HepG2 (cell line): ENCODE measurements around the gene ABCD1. TPM values are rescaled to one million over a fixed set of nuclear protein-coding genes. Genes with fewer than 3 reads are reported as not detected.

Source experiments
- HDAC1 ChIP-seq: sonication (generic); formaldehyde crosslinking; IDR thresholded peaks from 2 replicates; pipeline ENCODE4 v1.5.1; 2020; ENCODE audit warnings: mild to moderate bottlenecking, missing genetic modification reagents
- HNF4G ChIP-seq, 2 experiments: sonication (generic) in 1 of 2; formaldehyde crosslinking in 1 of 2; IDR thresholded peaks; 2 replicates each; pipeline versions ENCODE4 v1.4.0 to v1.6.1; 2011 to 2020; ENCODE audit warnings: borderline replicate concordance in 2 of 2, low read depth in 2 of 2, mild to moderate bottlenecking in 2 of 2, low read length in 1 of 2, missing genetic modification reagents in 1 of 2, moderate library complexity in 1 of 2
- KDM2A ChIP-seq: sonication (generic); formaldehyde crosslinking; IDR thresholded peaks from 2 replicates; pipeline ENCODE4 v1.4.0; 2020; ENCODE audit warnings: low read depth, missing genetic modification reagents, borderline replicate concordance
- KDM4B ChIP-seq: sonication (generic); formaldehyde crosslinking; IDR thresholded peaks from 2 replicates; pipeline ENCODE4 v1.4.0; 2020; ENCODE audit warnings: missing genetic modification reagents
- SALL2 ChIP-seq: sonication (generic); formaldehyde crosslinking; IDR thresholded peaks from 2 replicates; pipeline ENCODE4 v1.8.1; 2023; ENCODE audit warnings: mild to moderate bottlenecking, missing genetic modification reagents, inconsistent platforms
- TOPORS ChIP-seq: sonication (generic); formaldehyde crosslinking; IDR thresholded peaks from 2 replicates; pipeline ENCODE4 v1.8.0; 2023; ENCODE audit warnings: mild to moderate bottlenecking, missing genetic modification reagents
- ZMYM4 ChIP-seq: sonication (generic); formaldehyde crosslinking; IDR thresholded peaks from 2 replicates; pipeline ENCODE4 v1.8.1; 2023; ENCODE audit warnings: mild to moderate bottlenecking, missing genetic modification reagents
- ZNF329 ChIP-seq: sonication (generic); formaldehyde crosslinking; IDR thresholded peaks from 2 replicates; pipeline ENCODE4 v1.9.0; 2021; ENCODE audit warnings: low read depth, mild to moderate bottlenecking, missing genetic modification reagents
- ZNF615 ChIP-seq: sonication (generic); formaldehyde crosslinking; IDR thresholded peaks from 2 replicates; pipeline ENCODE4 v1.5.0; 2020; ENCODE audit warnings: mild to moderate bottlenecking, missing genetic modification reagents, borderline replicate concordance
- ZNF678 ChIP-seq: sonication (generic); formaldehyde crosslinking; IDR thresholded peaks from 2 replicates; pipeline ENCODE4 v1.4.0; 2020; ENCODE audit warnings: mild to moderate bottlenecking, missing genetic modification reagents
- ZNF703 ChIP-seq: sonication (generic); formaldehyde crosslinking; IDR thresholded peaks from 2 replicates; pipeline ENCODE4 v1.5.1; 2020; ENCODE audit warnings: missing genetic modification reagents, mild to moderate bottlenecking, moderate library complexity, borderline replicate concordance
- polyA plus RNA-seq, 8 experiments: library from polyadenylated mRNA; depleted of rRNA in 3 of 8; stranded (reverse) in 7 of 8; unstranded in 1 of 8; fragments of >200 nt; fragmentation: Illumina TruSeq in 4 of 8; extraction: Trizol in 4 of 8; gene quantifications; 2 replicates each; pipeline versions ENCODE4 v1.2.1 to v1.2.3, GENCODE V29; 2011 to 2016; ENCODE audit warnings: low read depth in 4 of 8, missing spikeins in 1 of 8, mixed read lengths in 1 of 8; ENCODE audit not compliant: insufficient read depth in 1 of 8
- total RNA-seq, 5 experiments: library from RNA; depleted of rRNA; stranded (reverse); fragments of >200 nt; fragmentation: Illumina TruSeq; extraction: Trizol; gene quantifications; 2 replicates each; pipeline ENCODE4 v1.2.3, GENCODE V29; 2016; ENCODE audit warnings: low read depth in 1 of 5
- TF ChIP-seq, protein P1 (sequence below): sonication (generic); formaldehyde crosslinking; IDR thresholded peaks from 2 replicates; pipeline ENCODE4 v1.4.0; 2020; ENCODE audit warnings: missing genetic modification reagents
- TF ChIP-seq, protein P2 (sequence below): sonication (generic); formaldehyde crosslinking; IDR thresholded peaks from 2 replicates; pipeline ENCODE4 v1.5.0; 2020; ENCODE audit warnings: missing genetic modification reagents, mild to moderate bottlenecking, borderline replicate concordance
- TF ChIP-seq, protein P3 (sequence below), 2 experiments: sonication (generic) in 1 of 2; formaldehyde crosslinking in 1 of 2; IDR thresholded peaks; 2 replicates each; pipeline versions ENCODE4 v1.6.1 to v1.9.0; 2014 to 2022; ENCODE audit warnings: antibody characterized with exemption in 1 of 2, borderline replicate concordance in 1 of 2, inconsistent platforms in 1 of 2, low read depth in 1 of 2, missing genetic modification reagents in 1 of 2
- TF ChIP-seq, protein P4 (sequence below): sonication (generic); formaldehyde crosslinking; IDR thresholded peaks from 2 replicates; pipeline ENCODE4 v1.5.0; 2020; ENCODE audit warnings: missing genetic modification reagents
- TF ChIP-seq, protein P5 (sequence below): sonication (generic); formaldehyde crosslinking; IDR thresholded peaks from 2 replicates; pipeline ENCODE4 v1.4.0; 2020; ENCODE audit warnings: low read depth, mild to moderate bottlenecking, missing genetic modification reagents

The ABCD1 gene
- total and polyA plus RNA-seq, 2 of the 13 experiments (the other 11 are each of a cell fraction or from before 2014, with no cell fraction given), result 11.4 to 15.9 TPM

DNA sequence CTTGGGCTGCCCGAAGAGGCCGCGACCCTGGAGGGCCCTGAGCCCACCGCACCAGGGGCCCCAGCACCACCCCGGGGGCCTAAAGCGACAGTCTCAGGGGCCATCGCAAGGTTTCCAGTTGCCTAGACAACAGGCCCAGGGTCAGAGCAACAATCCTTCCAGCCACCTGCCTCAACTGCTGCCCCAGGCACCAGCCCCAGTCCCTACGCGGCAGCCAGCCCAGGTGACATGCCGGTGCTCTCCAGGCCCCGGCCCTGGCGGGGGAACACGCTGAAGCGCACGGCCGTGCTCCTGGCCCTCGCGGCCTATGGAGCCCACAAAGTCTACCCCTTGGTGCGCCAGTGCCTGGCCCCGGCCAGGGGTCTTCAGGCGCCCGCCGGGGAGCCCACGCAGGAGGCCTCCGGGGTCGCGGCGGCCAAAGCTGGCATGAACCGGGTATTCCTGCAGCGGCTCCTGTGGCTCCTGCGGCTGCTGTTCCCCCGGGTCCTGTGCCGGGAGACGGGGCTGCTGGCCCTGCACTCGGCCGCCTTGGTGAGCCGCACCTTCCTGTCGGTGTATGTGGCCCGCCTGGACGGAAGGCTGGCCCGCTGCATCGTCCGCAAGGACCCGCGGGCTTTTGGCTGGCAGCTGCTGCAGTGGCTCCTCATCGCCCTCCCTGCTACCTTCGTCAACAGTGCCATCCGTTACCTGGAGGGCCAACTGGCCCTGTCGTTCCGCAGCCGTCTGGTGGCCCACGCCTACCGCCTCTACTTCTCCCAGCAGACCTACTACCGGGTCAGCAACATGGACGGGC, 579 bp downstream of the ABCD1 start (continued):
- TF ChIP-seq, protein P1, sequence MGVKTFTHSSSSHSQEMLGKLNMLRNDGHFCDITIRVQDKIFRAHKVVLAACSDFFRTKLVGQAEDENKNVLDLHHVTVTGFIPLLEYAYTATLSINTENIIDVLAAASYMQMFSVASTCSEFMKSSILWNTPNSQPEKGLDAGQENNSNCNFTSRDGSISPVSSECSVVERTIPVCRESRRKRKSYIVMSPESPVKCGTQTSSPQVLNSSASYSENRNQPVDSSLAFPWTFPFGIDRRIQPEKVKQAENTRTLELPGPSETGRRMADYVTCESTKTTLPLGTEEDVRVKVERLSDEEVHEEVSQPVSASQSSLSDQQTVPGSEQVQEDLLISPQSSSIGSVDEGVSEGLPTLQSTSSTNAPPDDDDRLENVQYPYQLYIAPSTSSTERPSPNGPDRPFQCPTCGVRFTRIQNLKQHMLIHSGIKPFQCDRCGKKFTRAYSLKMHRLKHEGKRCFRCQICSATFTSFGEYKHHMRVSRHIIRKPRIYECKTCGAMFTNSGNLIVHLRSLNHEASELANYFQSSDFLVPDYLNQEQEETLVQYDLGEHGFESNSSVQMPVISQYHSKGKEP (CRISPR knock-in tag), result no peak
- TF ChIP-seq ZNF678 (no peak), ZMYM4 (CRISPR knock-in tag) (no peak), HDAC1 (peak; percentile 19; the same call in 1 of the 2 replicates), HNF4G (IDR thresholded peaks at IDR 0.05; ENCODE audit: borderline replicate concordance, low read depth, low read length) (no peak), HNF4G (CRISPR knock-in tag; IDR thresholded peaks at IDR 0.05; ENCODE audit: borderline replicate concordance, low read depth) (no peak), SALL2 (CRISPR knock-in tag) (0 out of 2 replicates have a peak, but pooled peaks have one; percentile 3), KDM2A (CRISPR knock-in tag) (no peak), ZNF703 (CRISPR knock-in tag) (no peak), TOPORS (no peak), KDM4B (no peak), ZNF615 (CRISPR knock-in tag) (no peak), ZNF329 (CRISPR knock-in tag) (0 out of 2 replicates have a peak, but pooled peaks have one; percentile 21)
- TF ChIP-seq, protein P2, sequence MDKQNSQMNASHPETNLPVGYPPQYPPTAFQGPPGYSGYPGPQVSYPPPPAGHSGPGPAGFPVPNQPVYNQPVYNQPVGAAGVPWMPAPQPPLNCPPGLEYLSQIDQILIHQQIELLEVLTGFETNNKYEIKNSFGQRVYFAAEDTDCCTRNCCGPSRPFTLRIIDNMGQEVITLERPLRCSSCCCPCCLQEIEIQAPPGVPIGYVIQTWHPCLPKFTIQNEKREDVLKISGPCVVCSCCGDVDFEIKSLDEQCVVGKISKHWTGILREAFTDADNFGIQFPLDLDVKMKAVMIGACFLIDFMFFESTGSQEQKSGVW (CRISPR knock-in tag), result no peak
- TF ChIP-seq, protein P3, sequence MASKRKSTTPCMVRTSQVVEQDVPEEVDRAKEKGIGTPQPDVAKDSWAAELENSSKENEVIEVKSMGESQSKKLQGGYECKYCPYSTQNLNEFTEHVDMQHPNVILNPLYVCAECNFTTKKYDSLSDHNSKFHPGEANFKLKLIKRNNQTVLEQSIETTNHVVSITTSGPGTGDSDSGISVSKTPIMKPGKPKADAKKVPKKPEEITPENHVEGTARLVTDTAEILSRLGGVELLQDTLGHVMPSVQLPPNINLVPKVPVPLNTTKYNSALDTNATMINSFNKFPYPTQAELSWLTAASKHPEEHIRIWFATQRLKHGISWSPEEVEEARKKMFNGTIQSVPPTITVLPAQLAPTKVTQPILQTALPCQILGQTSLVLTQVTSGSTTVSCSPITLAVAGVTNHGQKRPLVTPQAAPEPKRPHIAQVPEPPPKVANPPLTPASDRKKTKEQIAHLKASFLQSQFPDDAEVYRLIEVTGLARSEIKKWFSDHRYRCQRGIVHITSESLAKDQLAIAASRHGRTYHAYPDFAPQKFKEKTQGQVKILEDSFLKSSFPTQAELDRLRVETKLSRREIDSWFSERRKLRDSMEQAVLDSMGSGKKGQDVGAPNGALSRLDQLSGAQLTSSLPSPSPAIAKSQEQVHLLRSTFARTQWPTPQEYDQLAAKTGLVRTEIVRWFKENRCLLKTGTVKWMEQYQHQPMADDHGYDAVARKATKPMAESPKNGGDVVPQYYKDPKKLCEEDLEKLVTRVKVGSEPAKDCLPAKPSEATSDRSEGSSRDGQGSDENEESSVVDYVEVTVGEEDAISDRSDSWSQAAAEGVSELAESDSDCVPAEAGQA (IDR thresholded peaks at IDR 0.05; ENCODE audit: low read depth), result no peak
- TF ChIP-seq, protein P3 (CRISPR knock-in tag; IDR thresholded peaks at IDR 0.05; ENCODE audit: borderline replicate concordance), result no peak
- TF ChIP-seq, protein P4, sequence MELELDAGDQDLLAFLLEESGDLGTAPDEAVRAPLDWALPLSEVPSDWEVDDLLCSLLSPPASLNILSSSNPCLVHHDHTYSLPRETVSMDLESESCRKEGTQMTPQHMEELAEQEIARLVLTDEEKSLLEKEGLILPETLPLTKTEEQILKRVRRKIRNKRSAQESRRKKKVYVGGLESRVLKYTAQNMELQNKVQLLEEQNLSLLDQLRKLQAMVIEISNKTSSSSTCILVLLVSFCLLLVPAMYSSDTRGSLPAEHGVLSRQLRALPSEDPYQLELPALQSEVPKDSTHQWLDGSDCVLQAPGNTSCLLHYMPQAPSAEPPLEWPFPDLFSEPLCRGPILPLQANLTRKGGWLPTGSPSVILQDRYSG (CRISPR knock-in tag), result no peak
- TF ChIP-seq, protein P5, sequence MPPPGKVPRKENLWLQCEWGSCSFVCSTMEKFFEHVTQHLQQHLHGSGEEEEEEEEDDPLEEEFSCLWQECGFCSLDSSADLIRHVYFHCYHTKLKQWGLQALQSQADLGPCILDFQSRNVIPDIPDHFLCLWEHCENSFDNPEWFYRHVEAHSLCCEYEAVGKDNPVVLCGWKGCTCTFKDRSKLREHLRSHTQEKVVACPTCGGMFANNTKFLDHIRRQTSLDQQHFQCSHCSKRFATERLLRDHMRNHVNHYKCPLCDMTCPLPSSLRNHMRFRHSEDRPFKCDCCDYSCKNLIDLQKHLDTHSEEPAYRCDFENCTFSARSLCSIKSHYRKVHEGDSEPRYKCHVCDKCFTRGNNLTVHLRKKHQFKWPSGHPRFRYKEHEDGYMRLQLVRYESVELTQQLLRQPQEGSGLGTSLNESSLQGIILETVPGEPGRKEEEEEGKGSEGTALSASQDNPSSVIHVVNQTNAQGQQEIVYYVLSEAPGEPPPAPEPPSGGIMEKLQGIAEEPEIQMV, result no peak
